ENCODE measurements around the gene SMARCA2.

The SMARCA2 gene

GRCh38 chr9:2096376-2096970 lies 81.3 kb downstream of the SMARCA2 start:
- no peak for DNase-seq (ENCODE audit: low spot score)

DNA sequence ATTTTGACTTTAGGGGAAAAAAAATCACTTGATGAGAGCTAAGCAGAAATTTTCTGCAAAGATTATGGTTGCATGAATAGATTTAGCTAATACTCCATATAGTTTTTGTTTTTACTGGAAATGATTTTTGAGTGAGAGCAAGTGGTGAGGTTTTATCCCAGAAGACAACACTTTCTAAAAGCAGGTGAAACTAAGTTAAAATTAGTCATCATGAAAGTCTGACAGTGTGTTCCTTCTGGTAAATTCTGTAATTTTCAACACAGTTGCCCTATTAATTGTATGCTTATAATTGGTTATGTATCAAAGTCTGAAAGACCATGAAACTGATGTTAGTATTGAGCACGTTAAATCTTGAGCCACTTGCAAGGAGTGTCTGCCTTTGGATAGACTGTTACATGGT lies 91.5 kb downstream of the SMARCA2 start:
- DNase-seq (ENCODE audit: low spot score) = no peak

DNA sequence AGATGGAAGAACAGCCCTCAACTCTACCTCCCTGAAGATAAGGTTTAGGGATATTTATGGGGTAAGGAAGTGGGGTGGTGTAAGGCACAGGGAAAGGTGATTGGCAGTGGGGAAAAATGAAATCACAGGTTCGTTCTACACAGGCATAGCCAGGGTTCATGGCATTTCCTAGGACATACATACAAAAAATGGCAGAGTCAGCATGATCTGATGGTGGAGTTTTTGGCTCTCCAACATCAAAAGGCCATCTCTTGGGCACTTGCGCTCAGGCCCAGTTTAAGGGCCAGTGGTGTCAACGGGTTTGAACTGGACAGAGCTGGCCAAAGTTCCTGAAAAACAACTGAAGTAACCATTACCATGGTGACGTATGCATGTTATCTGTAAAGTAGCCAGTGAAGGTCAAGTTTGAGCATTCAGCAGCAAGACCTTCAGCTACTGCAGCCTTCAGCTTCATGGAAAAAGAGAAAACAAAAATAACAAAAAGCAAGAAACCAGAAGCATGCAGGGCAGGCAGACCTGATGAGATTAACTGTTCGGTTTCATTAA lies 92.8 kb downstream of the SMARCA2 start:
- no peak for DNase-seq (ENCODE audit: low spot score)

GRCh38 chr9:2109069-2109650 lies 94.0 kb downstream of the SMARCA2 start:
- no peak for DNase-seq (ENCODE audit: low spot score)

DNA sequence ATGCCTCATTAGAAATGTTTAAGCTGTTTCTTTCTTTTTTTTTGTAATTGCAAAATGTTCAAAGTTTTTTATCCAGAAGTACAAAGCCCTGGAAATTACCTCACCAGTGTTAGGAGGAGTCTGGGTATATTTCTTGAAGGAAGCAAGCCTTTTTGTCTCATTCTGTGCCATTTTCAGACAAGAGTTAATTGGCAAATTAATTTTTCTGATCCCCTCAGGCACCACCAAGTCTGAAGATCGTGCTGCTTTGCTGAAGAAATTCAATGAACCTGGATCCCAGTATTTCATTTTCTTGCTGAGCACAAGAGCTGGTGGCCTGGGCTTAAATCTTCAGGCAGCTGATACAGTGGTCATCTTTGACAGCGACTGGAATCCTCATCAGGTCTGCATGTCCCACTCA lies 94.9 kb downstream of the SMARCA2 start:
- no peak for DNase-seq (ENCODE audit: low spot score)

- peak; percentile 21 for DNase-seq (ENCODE audit: low spot score)
These were observed 100.9 kb downstream of the SMARCA2 start for GRCh38 chr9:2116073-2116472.

DNA sequence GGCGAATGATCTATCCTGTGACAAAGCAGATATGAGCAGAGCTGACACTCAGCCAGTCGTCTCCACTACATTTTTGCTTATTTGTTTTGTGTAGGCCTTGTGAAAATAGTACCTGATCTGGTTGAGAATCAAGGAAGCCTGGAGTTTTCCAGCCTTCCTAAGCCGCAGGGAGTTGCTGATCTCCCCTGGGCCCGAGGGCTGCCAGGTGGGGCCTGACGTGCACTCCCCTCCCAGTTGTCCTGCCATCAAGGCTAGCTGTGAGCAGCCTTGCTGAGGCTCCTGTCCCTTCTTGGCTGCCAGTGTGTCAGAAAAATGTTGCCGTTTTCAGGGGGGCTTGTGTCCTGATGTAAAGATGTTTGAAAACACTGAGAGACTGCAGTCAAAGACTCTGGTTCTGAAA lies 102.4 kb downstream of the SMARCA2 start:
- DNase-seq (ENCODE audit: low spot score) = no peak

GRCh38 chr9:2119566-2119965 lies 104.4 kb downstream of the SMARCA2 start:
- DNase-seq (ENCODE audit: low spot score) = no peak

DNA sequence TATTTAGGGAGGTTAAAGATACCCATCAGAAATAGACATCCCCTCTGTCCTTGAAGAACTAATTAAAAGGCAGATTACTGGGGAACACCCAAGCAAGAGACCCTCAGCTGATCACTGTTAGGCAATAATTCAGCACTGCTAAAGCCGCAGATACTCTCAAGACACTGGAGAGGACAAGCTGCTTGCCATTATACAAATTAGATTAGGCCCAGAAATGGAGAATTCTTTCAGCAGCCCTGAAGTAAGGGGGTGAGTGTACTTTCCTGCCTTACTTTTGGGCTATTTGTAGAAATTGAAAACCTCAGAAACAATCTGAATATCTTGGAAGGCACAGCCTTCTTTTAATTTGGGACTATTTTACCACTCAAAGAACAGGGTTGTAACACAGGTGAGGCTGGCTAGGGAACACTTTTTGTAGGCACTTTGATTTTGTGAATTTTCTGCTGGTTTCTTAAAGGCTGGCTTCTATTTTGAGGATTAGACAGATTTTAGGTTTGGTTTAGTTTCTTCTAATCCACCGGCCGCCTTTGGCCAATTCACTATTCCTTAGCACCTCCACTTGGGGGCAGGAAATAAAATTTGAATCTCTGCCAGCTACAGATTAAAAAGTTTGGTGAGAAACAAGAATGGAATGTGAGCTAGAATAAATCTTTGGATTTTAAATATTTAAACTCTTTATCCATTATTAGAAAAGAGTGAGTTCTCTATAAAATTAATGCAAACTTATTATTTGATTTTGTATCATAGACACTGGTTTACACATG lies 106.0 kb downstream of the SMARCA2 start:
- DNase-seq (ENCODE audit: low spot score) = no peak

GRCh38 chr9:2122299-2122698 lies 107.2 kb downstream of the SMARCA2 start:
- no peak for DNase-seq (ENCODE audit: low spot score)

DNA sequence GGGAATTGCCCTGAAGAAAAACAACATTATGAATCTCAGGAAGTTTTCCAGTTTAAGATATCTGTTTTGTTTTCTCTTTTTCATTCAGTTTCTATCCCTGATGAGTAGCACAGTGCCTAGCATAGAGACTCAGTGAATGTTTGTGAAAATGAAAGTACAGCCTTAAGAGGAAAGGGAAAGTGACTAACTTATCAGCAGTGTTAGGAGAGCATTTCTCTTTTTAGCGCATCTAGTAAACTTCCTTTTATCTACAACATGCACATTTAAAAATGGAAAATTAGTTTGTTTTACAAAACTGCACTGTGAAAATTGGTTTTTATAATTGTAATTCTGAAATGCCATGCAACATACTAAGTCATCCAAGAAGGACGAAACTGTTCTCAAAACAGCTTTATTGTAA lies 110.8 kb downstream of the SMARCA2 start:
- no peak for DNase-seq (ENCODE audit: low spot score)

- peak; percentile 38 for DNase-seq (ENCODE audit: low spot score)
These were observed 111.2 kb downstream of the SMARCA2 start for GRCh38 chr9:2126331-2126803.

GRCh38 chr9:2127486-2127885 lies 112.3 kb downstream of the SMARCA2 start:
- DNase-seq (ENCODE audit: low spot score) = no peak

GRCh38 chr9:2128141-2128540 lies 113.0 kb downstream of the SMARCA2 start:
- DNase-seq (ENCODE audit: low spot score) = no peak

DNA sequence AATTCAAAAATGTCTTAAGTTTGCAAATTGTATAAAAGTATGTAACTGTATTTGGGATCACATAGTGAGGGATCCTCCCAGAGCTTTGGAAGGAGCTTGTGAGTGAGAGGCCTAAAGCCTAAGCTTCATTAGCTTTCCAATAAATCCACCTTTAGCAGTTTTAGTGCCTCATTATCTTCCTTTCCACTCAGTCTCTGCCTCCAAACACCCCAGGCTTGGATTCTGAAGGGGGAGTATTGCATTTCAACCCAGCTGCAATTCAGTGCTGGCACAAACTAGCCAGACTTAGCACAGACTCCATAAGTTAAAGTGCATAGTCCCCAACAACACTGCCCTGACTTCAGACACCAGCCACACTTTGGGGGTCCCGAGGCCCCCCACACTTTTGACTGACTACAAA lies 113.5 kb downstream of the SMARCA2 start:
- no peak for DNase-seq (ENCODE audit: low spot score)

GRCh38 chr9:2130941-2131340 lies 115.8 kb downstream of the SMARCA2 start:
- no peak for DNase-seq (ENCODE audit: low spot score)

- peak; percentile 52 for DNase-seq (ENCODE audit: low spot score)
These were observed 117.4 kb downstream of the SMARCA2 start for GRCh38 chr9:2132484-2133082.

- DNase-seq (ENCODE audit: low spot score) = no peak
These were observed 119.2 kb downstream of the SMARCA2 start for GRCh38 chr9:2134391-2134790.

DNA sequence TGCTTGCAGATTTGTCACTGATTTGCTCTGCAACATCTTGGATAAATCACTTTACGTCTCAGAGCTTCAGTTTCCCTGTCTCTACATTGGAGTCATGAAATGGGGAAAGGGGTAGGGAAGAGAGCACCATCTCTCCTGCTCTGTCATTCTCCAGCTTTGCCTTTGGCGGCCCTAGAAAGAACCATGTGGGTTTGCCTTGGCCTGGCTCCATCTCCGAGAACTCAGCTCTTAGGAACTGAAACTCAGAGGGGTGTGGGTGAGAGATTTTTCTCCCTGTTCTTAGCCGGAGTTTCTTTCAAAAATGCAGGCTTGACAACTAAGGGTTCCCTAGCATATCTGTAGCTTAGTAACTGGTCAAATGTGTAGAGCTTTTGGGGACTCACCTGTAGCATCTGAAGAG lies 123.5 kb downstream of the SMARCA2 start:
- DNase-seq (ENCODE audit: low spot score) = no peak

DNA sequence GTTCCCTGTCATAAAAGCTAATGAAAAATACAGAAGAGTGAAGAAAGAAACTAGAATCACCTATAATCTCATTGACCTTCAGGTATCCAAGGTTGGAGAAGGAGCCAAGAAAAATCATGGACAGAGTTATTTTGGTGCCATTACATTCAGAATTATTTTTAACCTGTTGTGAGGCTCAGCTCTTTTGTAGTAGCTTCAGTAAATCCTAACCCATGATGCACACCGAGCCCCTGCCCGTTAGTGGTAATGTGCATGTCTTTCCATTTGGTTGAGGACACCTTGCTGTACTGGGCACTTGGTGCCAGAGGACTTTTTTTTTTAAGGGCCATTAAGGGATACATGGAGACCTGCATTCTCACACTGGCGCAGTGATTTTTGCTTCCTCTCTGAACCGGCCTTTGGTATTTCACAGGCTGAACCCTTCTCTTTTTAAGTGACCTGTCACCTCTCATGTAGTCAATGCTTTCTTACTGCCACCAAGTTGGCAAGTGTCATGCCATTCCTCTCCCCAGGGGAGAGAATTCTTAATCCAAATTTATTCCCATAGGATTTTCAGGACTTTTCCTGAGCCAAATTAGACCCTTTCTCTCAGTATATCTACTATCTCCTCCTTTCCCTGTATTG lies 125.6 kb downstream of the SMARCA2 start:
- no peak for DNase-seq (ENCODE audit: low spot score)

- no peak for DNase-seq (ENCODE audit: low spot score)
These were observed 127.1 kb downstream of the SMARCA2 start for GRCh38 chr9:2142212-2142611.

GRCh38 chr9:2144619-2145018 lies 129.5 kb downstream of the SMARCA2 start:
- DNase-seq (ENCODE audit: low spot score) = no peak
